Cardiac muscle cell (in vitro differentiated cells and primary cell): ENCODE results near the gene SWI5. TPM values are rescaled to one million over a fixed set of nuclear protein-coding genes. Genes with fewer than 3 reads are reported as not detected.

Experiments
- DNase-seq, 2 donors: peaks; one replicate each; pipeline versions ENCODE4 v3.0.0 to v3.0.0-alpha.2; 2010 to 2017; ENCODE audit warnings: low read depth in 1 of 2, low spot score in 1 of 2
- H3K27ac ChIP-seq: fragments of 200-600 bp; sonication (generic); 2 replicates; pipeline ENCODE4 v1.5.1; 2016
- H3K27me3 ChIP-seq: fragments of 200-600 bp; sonication (generic); 2 replicates; pipeline ENCODE4 v1.6.0; 2016; ENCODE audit warnings: control low read depth
- H3K36me3 ChIP-seq: fragments of 200-600 bp; sonication (generic); 2 replicates; pipeline ENCODE4 v1.5.1; 2016; ENCODE audit warnings: control low read depth
- H3K4me1 ChIP-seq: fragments of 200-600 bp; sonication (generic); 2 replicates; pipeline ENCODE4 v1.8.1; 2017; ENCODE audit warnings: low read depth, mild to moderate bottlenecking, mixed run types
- H3K4me3 ChIP-seq: fragments of 200-600 bp; sonication (generic); 2 replicates; pipeline ENCODE4 v1.5.1; 2016; ENCODE audit warnings: mild to moderate bottlenecking
- H3K9me3 ChIP-seq: fragments of 200-600 bp; sonication (generic); 2 replicates; pipeline ENCODE4 v1.5.1; 2017; ENCODE audit warnings: low read depth, mild to moderate bottlenecking, control low read depth
- CTCF ChIP-seq: IDR thresholded peaks from 2 replicates; pipeline ENCODE4 v1.5.1; 2012; ENCODE audit warnings: low read depth, mild to moderate bottlenecking, low read length
- polyA plus RNA-seq: library from polyadenylated mRNA; unstranded; fragments of >200 nt; fragmentation: Nextera tagmentation; extraction: Ambion mirVana; gene quantifications from 2 replicates; pipeline ENCODE4 v1.2.1, GENCODE V29; 2016
- total RNA-seq: library from RNA; depleted of rRNA; stranded (reverse); fragments of >200 nt; gene quantifications from 2 replicates; pipeline ENCODE4 v1.2.3, GENCODE V29; 2016

The SWI5 gene
- total and polyA plus RNA-seq, 2 experiments from 2014 or later = 37.7 to 82.6 TPM

GRCh38 chr9:128249908-128250838 is 25.9 kb upstream of the SWI5 start:
- Histone ChIP-seq H3K27me3 (no peaks in the 10 kb centered on the region), H3K9me3 (no peaks in the 10 kb centered on the region), H3K4me3 (peak overlapping the region; percentile 34), H3K27ac (no peak overlapping the region), H3K36me3 (no peaks in the 10 kb centered on the region), H3K4me1 (no peaks in the 10 kb centered on the region)
- DNase-seq = peak; percentile 63 to 89
- no peak for TF ChIP-seq CTCF

GRCh38 chr9:128250839-128251731 is 25.0 kb upstream of the SWI5 start:
- no peaks in the 10 kb centered on the region for H3K9me3 ChIP-seq
- no peak for DNase-seq
- H3K27ac ChIP-seq = no peak overlapping the region
- peak overlapping the region; percentile 34 for H3K4me3 ChIP-seq
- TF ChIP-seq CTCF = no peak
- no peaks in the 10 kb centered on the region for H3K27me3 ChIP-seq
- H3K36me3 ChIP-seq = no peaks in the 10 kb centered on the region
- H3K4me1 ChIP-seq = no peaks in the 10 kb centered on the region

- H3K27ac ChIP-seq = no peak overlapping the region
- peak in 1 of 2 donors; percentile 35 for DNase-seq
- H3K9me3 ChIP-seq = no peaks in the 10 kb centered on the region
- no peaks in the 10 kb centered on the region for H3K27me3 ChIP-seq
- H3K4me3 ChIP-seq = no peak overlapping the region
- no peaks in the 10 kb centered on the region for H3K4me1 ChIP-seq
- H3K36me3 ChIP-seq = no peaks in the 10 kb centered on the region
- TF ChIP-seq CTCF = no peak
Observed at GRCh38 chr9:128251732-128252100, 24.4 kb upstream of the SWI5 start.

- no peaks in the 10 kb centered on the region for H3K27me3 ChIP-seq
- no peak overlapping the region for H3K27ac ChIP-seq
- H3K4me3 ChIP-seq = no peak overlapping the region
- DNase-seq = no peak
- no peaks in the 10 kb centered on the region for H3K4me1 ChIP-seq
- peaks cover 6% of the 10 kb centered on the region for H3K36me3 ChIP-seq
- no peaks in the 10 kb centered on the region for H3K9me3 ChIP-seq
- TF ChIP-seq CTCF = no peak
Observed at GRCh38 chr9:128252317-128253139, 23.5 kb upstream of the SWI5 start.
